Measurements from ENCODE around the gene PRRG3.

Gene PRRG3

GRCh38 chrX:151741606-151742005, 46.3 kb downstream of the PRRG3 start:
- no peaks in the 10 kb centered on the region for H3K4me1 ChIP-seq
- H3K36me3 ChIP-seq: no peaks in the 10 kb centered on the region
- no peak for TF ChIP-seq CTCF (IDR thresholded peaks at IDR 0.05; ENCODE audit: low read depth, low read length)
- no peak overlapping the region for H3K4me3 ChIP-seq (ENCODE audit: low read depth, low read length)
- no peak for DNase-seq
- no peaks in the 10 kb centered on the region for H3K9me3 ChIP-seq
- H3K27me3 ChIP-seq: no peaks in the 10 kb centered on the region

GRCh38 chrX:151742311-151742710, 47.1 kb downstream of the PRRG3 start:
- TF ChIP-seq CTCF (IDR thresholded peaks at IDR 0.05; ENCODE audit: low read depth, low read length): no peak
- no peak for DNase-seq

GRCh38 chrX:151743651-151744470, 48.6 kb downstream of the PRRG3 start:
- no peak for TF ChIP-seq CTCF (IDR thresholded peaks at IDR 0.05; ENCODE audit: low read depth, low read length)
- Histone ChIP-seq H3K9me3 (no peaks in the 10 kb centered on the region), H3K36me3 (no peaks in the 10 kb centered on the region)

More at GRCh38 chrX:151742311-151742710, 47.1 kb downstream of the PRRG3 start:
- no peaks in the 10 kb centered on the region for H3K9me3 ChIP-seq
- no peak overlapping the region for H3K4me3 ChIP-seq (ENCODE audit: low read depth, low read length)
- H3K36me3 ChIP-seq: no peaks in the 10 kb centered on the region
- H3K4me1 ChIP-seq: no peaks in the 10 kb centered on the region
- H3K27me3 ChIP-seq: no peaks in the 10 kb centered on the region

GRCh38 chrX:151745651-151746050, 50.4 kb downstream of the PRRG3 start:
- TF ChIP-seq CTCF (IDR thresholded peaks at IDR 0.05; ENCODE audit: low read depth, low read length): no peak
- H3K9me3 ChIP-seq: no peaks in the 10 kb centered on the region

More at GRCh38 chrX:151743651-151744470, 48.6 kb downstream of the PRRG3 start:
- Histone ChIP-seq H3K4me3 (ENCODE audit: low read depth, low read length) (no peak overlapping the region), H3K27me3 (no peaks in the 10 kb centered on the region), H3K4me1 (no peaks in the 10 kb centered on the region)
- no peak for DNase-seq

GRCh38 chrX:151746502-151746901, 51.2 kb downstream of the PRRG3 start:
- Histone ChIP-seq H3K27me3 (no peaks in the 10 kb centered on the region), H3K4me3 (ENCODE audit: low read depth, low read length) (no peak overlapping the region), H3K9me3 (no peaks in the 10 kb centered on the region), H3K4me1 (no peaks in the 10 kb centered on the region), H3K36me3 (no peaks in the 10 kb centered on the region)
- no peak for DNase-seq
- TF ChIP-seq CTCF (IDR thresholded peaks at IDR 0.05; ENCODE audit: low read depth, low read length): no peak

More at GRCh38 chrX:151745651-151746050, 50.4 kb downstream of the PRRG3 start:
- Histone ChIP-seq H3K4me1 (no peaks in the 10 kb centered on the region), H3K4me3 (ENCODE audit: low read depth, low read length) (no peak overlapping the region), H3K36me3 (no peaks in the 10 kb centered on the region), H3K27me3 (no peaks in the 10 kb centered on the region)
- no peak for DNase-seq

GRCh38 chrX:151750511-151750910, 55.3 kb downstream of the PRRG3 start:
- no peaks in the 10 kb centered on the region for H3K27me3 ChIP-seq

More at GRCh38 chrX:151750511-151750910, 55.3 kb downstream of the PRRG3 start:
- no peaks in the 10 kb centered on the region for H3K4me1 ChIP-seq
- H3K9me3 ChIP-seq: no peaks in the 10 kb centered on the region
- no peak for TF ChIP-seq CTCF (IDR thresholded peaks at IDR 0.05; ENCODE audit: low read depth, low read length)
- H3K4me3 ChIP-seq (ENCODE audit: low read depth, low read length): no peak overlapping the region
- H3K36me3 ChIP-seq: no peaks in the 10 kb centered on the region
- DNase-seq: no peak
